NB4 (cell line): ENCODE data around the gene MT1X.

Experiments
- DNase-seq: peaks from one replicate; pipeline ENCODE4 v3.0.0; 2010; ENCODE audit warnings: low read depth
- H3K4me3 ChIP-seq: one replicate; pipeline ENCODE4 v1.5.1; 2011; ENCODE audit warnings: mild to moderate bottlenecking, low read depth, low read length, moderate library complexity
- CTCF ChIP-seq: IDR thresholded peaks from one replicate; pipeline ENCODE4 v1.5.1; 2012; ENCODE audit warnings: low read depth, low read length
- MYC ChIP-seq: IDR thresholded peaks from 2 replicates; pipeline ENCODE4 v1.6.1; 2011; ENCODE audit warnings: low read depth, low read length
- POLR2A ChIP-seq: IDR thresholded peaks from 2 replicates; pipeline ENCODE4 v1.6.1; 2011; ENCODE audit warnings: mild to moderate bottlenecking; ENCODE audit not compliant: insufficient read length; ENCODE audit errors: extremely low read depth
- TF ChIP-seq, protein P1 (sequence below): IDR thresholded peaks from 2 replicates; pipeline ENCODE4 v1.6.1; 2011; ENCODE audit warnings: low read depth, low read length

Gene MT1X

GRCh38 chr16:56636616-56637413, 45.5 kb upstream of the MT1X start:
- DNase-seq = no peak
- TF ChIP-seq CTCF (no peak), POLR2A (no peak), MYC (no peak)
- TF ChIP-seq, protein P1, sequence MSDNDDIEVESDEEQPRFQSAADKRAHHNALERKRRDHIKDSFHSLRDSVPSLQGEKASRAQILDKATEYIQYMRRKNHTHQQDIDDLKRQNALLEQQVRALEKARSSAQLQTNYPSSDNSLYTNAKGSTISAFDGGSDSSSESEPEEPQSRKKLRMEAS = no peak
- H3K4me3 ChIP-seq = no peak overlapping the region

DNA sequence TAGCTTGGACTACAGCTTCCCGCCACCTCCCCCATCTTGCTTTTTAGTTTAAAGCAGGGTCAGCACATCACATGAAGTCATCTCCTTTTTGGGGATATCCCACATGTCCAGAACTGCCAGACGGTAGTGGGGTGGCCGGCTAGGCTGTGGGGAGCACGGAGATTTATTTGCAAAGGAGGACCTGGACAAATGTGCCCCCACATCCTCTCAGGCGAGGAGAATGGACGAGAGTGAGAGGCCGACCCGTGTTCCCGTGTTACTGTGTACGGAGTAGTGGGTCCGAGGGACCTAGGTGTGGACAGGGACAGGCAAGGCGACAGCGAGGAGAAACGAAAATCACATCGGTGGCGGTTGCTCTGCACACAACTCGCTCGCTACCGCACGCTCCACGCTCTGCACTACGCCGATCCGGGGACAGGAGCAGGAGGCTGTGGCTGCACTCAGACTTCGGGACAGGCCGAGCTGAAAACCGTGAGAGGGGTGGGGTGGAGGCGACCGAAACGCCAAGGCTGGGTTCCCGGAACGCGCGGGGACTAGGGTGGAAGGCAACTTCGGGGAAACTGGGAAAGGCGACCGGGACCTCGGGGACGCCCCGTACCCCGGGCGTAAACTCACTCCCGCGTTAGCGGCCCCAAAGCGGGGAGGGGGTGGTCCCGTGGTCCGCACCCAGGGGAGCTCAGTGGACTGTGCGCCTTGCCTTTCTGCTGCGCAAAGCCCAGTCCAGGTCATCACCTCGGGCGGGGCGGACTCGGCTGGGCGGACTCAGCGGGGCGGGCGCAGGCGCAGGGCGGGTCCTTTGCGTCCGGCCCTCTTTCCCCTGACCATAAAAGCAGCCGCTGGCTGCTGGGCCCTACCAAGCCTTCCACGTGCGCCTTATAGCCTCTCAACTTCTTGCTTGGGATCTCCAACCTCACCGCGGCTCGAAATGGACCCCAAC, 44.2 kb upstream of the MT1X start, which contains the start of gene MT1A:
Gene MT1A, plus strand, starts transcription at position 853 of the 937 bp plus-strand sequence. Its CDS starts 73 bp downstream, at position 926.
- TF ChIP-seq POLR2A = no peak
- TF ChIP-seq, protein P1 = no peak
- no peak for TF ChIP-seq MYC
- no peak for TF ChIP-seq CTCF
- no peak within 1 kb of the TSS for H3K4me3 ChIP-seq
- no peak for DNase-seq

DNA sequence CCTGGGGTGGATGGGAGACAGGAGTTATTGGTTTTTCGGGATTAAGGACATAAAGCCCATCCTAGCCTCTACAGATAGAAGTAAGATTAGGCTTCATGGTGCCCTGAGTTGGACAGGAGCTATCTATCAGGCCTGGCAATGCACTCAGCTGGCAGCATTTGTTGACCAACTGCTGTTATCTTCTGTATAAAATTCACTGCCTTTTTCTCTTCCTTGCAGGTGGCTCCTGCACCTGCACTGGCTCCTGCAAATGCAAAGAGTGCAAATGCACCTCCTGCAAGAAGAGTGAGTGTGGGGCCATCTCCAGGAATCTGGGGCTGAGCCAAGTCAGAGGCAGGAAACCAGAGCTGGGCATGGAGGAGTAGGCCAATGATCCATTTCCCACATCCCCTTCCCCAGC, 43.2 kb upstream of the MT1X start:
- DNase-seq = no peak
- no peak overlapping the region for H3K4me3 ChIP-seq
- TF ChIP-seq, protein P1 = no peak
- no peak for TF ChIP-seq POLR2A
- no peak for TF ChIP-seq CTCF
- no peak for TF ChIP-seq MYC

DNA sequence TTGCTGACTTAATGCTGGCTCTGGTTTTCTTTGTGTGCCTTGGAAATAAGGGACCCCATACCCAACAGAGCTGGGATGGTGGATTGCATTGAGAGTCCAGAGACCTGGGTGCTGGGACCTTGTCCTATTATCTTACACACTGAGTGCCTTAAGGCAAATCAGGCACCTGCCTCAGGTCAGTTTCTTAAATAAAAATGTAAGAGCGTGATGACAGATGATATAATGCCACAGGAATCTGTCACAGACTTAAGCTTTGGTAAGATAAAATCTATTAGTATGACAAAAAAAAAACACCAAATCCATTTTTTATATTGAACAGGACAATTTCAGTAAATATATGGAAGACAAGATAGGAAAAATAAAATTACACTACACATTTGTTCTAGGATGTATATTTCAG, 42.2 kb upstream of the MT1X start:
- no peak for DNase-seq
- no peak overlapping the region for H3K4me3 ChIP-seq
- TF ChIP-seq MYC (no peak), CTCF (no peak), POLR2A (no peak)
- TF ChIP-seq, protein P1 = no peak

DNA sequence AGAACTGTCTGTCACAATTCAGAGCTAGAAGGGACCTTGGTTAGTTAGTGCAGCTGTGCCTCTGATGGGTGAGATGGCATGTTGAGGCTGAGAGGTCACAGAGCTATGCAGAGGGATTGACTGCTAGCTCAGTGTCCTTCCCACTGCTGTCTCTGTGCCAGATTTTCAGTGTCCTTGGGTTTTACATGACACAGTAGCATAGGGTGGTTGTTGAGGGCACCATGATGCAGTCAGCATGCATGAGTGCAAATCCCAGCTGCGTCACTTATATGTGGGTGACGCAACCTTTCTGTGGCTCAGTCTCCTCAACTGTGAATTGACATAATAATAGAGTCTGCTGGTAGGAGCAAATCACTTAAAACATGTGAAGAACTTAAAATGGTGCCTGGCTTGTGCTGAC, 41.1 kb upstream of the MT1X start:
- H3K4me3 ChIP-seq = no peak overlapping the region
- DNase-seq = no peak
- TF ChIP-seq CTCF (no peak), MYC (no peak), POLR2A (no peak)
- TF ChIP-seq, protein P1 = no peak
